ENCODE results near the gene TMCC1. TPM values are rescaled to one million over a fixed set of nuclear protein-coding genes. Genes with fewer than 3 reads are reported as not detected.

The TMCC1 gene
- total RNA-seq, 1 donor from 2014 or later: 25.9 TPM

GRCh38 chr3:129738172-129738571 is 155.3 kb downstream of the TMCC1 start:
- CTCF ChIA-PET: no interaction called here
- no peak overlapping the region for H3K27ac Mint-ChIP-seq
- H3K9me3 Mint-ChIP-seq: no peaks in the 10 kb centered on the region

GRCh38 chr3:129736070-129736469 is 157.4 kb downstream of the TMCC1 start:
- H3K4me3 Mint-ChIP-seq: no peak overlapping the region
- H3K4me1 Mint-ChIP-seq: peaks cover 15% of the 10 kb centered on the region
- no peaks in the 10 kb centered on the region for H3K9me3 Mint-ChIP-seq
- peaks cover 3% of the 10 kb centered on the region for H3K36me3 Mint-ChIP-seq (ENCODE audit: low read depth)
- CTCF ChIA-PET: no interaction called here
- ATAC-seq (ENCODE audit: low read depth) (no peak), DNase-seq (no peak)
- POLR2A ChIA-PET: interaction anchor here (0.7 kb wide), 1 partner anchor 24 kb away, joined by 5 read pairs; no protein-coding TSS in a partner anchor
- no peak for TF ChIP-seq CTCF (IDR thresholded peaks at IDR 0.05)
- no peaks in the 10 kb centered on the region for H3K27me3 Mint-ChIP-seq
- H3K27ac Mint-ChIP-seq: no peak overlapping the region
- intact Hi-C loops (cut with micrococcal nuclease): no loop called here

More at GRCh38 chr3:129738172-129738571, 155.3 kb downstream of the TMCC1 start:
- TF ChIP-seq CTCF (IDR thresholded peaks at IDR 0.05): no peak
- no peaks in the 10 kb centered on the region for H3K27me3 Mint-ChIP-seq
- DNase-seq (no peak), ATAC-seq (ENCODE audit: low read depth) (no peak)
- no peak overlapping the region for H3K4me3 Mint-ChIP-seq
- POLR2A ChIA-PET: no interaction called here
- intact Hi-C loops (cut with micrococcal nuclease): no loop called here
- H3K4me1 Mint-ChIP-seq: peaks cover 28% of the 10 kb centered on the region
- H3K36me3 Mint-ChIP-seq (ENCODE audit: low read depth): peaks cover 3% of the 10 kb centered on the region

GRCh38 chr3:129735638-129736037 is 157.9 kb downstream of the TMCC1 start:
- Mint-ChIP-seq H3K27ac (no peak overlapping the region), H3K4me1 (peaks cover 14% of the 10 kb centered on the region), H3K27me3 (no peaks in the 10 kb centered on the region), H3K4me3 (no peak overlapping the region), H3K36me3 (ENCODE audit: low read depth) (peaks cover 3% of the 10 kb centered on the region), H3K9me3 (no peaks in the 10 kb centered on the region)
- intact Hi-C loops (cut with micrococcal nuclease): no loop called here
- TF ChIP-seq CTCF (IDR thresholded peaks at IDR 0.05): no peak
- no peak for DNase-seq
- CTCF ChIA-PET: no interaction called here
- POLR2A ChIA-PET: interaction anchor here (0.7 kb wide), 1 partner anchor 24 kb away, joined by 5 read pairs; no protein-coding TSS in a partner anchor
- no peak for ATAC-seq (ENCODE audit: low read depth)

GRCh38 chr3:129734449-129734848 is 159.1 kb downstream of the TMCC1 start:
- peaks cover 3% of the 10 kb centered on the region for H3K36me3 Mint-ChIP-seq (ENCODE audit: low read depth)
- DNase-seq (no peak), ATAC-seq (ENCODE audit: low read depth) (no peak)
- no peaks in the 10 kb centered on the region for H3K27me3 Mint-ChIP-seq
- peaks cover 7% of the 10 kb centered on the region for H3K4me1 Mint-ChIP-seq
- TF ChIP-seq CTCF (IDR thresholded peaks at IDR 0.05): no peak
- CTCF ChIA-PET: no interaction called here
- no peak overlapping the region for H3K27ac Mint-ChIP-seq
- no peaks in the 10 kb centered on the region for H3K9me3 Mint-ChIP-seq
- H3K4me3 Mint-ChIP-seq: no peak overlapping the region
- intact Hi-C loops (cut with micrococcal nuclease): no loop called here
- POLR2A ChIA-PET: no interaction called here

- no peak for DNase-seq
- intact Hi-C loops (cut with micrococcal nuclease): no loop called here
- Mint-ChIP-seq H3K9me3 (no peaks in the 10 kb centered on the region), H3K27me3 (no peaks in the 10 kb centered on the region), H3K36me3 (ENCODE audit: low read depth) (no peaks in the 10 kb centered on the region), H3K27ac (no peak overlapping the region), H3K4me1 (no peaks in the 10 kb centered on the region), H3K4me3 (no peak overlapping the region)
- ATAC-seq (ENCODE audit: low read depth): no peak
- ChIA-PET CTCF (no interaction called here), POLR2A (no interaction called here)
- no peak for TF ChIP-seq CTCF (IDR thresholded peaks at IDR 0.05)
These were observed 161.2 kb downstream of the TMCC1 start for GRCh38 chr3:129732200-129732876.

Data from activated B cell treated with CpG ODN at 0.5 μM for 24 hours (primary cell).